Ovary (tissue), 3 donors: ENCODE results near the gene RHBDF2.

Experiments used
- CTCF ChIP-seq, 3 donors: fragments of 450-650 bp in 2 of 3; fragments of 200-600 bp in 1 of 3; IDR thresholded peaks; one replicate each; pipeline versions ENCODE4 v1.5.1 to v1.8.0; 2016 to 2022; ENCODE audit warnings: antibody characterized with exemption in 3 of 3, mild to moderate bottlenecking in 1 of 3
- EP300 ChIP-seq: sonication (generic); formaldehyde crosslinking; IDR thresholded peaks from one replicate; pipeline ENCODE4 v1.6.1; 2017; ENCODE audit warnings: antibody characterized with exemption
- donor health status: DM: no; HTN: no; CAD: no.

- no peak for TF ChIP-seq CTCF (IDR thresholded peaks at IDR 0.05)
- TF ChIP-seq EP300 = no peak
These were observed at the start of gene RHBDF2 for GRCh38 chr17:76501018-76501826.
